GM19468 (cell line): Measurements from ENCODE around the gene FILIP1L.
"Not testable (repeated sequence)": the region's sequence is repeated elsewhere in the genome, so short reads cannot be mapped to it uniquely, and the experiment has no call there.

Source experiments
- ATAC-seq: cut with Tn5 transposase; IDR thresholded peaks from one replicate; pipeline ENCODE4 v1.9.1; 2021; ENCODE audit warnings: mild to moderate bottlenecking, moderate library complexity, moderate number of reproducible peaks; ENCODE audit not compliant: unreplicated experiment; ENCODE audit errors: extremely low read depth

The FILIP1L gene

DNA sequence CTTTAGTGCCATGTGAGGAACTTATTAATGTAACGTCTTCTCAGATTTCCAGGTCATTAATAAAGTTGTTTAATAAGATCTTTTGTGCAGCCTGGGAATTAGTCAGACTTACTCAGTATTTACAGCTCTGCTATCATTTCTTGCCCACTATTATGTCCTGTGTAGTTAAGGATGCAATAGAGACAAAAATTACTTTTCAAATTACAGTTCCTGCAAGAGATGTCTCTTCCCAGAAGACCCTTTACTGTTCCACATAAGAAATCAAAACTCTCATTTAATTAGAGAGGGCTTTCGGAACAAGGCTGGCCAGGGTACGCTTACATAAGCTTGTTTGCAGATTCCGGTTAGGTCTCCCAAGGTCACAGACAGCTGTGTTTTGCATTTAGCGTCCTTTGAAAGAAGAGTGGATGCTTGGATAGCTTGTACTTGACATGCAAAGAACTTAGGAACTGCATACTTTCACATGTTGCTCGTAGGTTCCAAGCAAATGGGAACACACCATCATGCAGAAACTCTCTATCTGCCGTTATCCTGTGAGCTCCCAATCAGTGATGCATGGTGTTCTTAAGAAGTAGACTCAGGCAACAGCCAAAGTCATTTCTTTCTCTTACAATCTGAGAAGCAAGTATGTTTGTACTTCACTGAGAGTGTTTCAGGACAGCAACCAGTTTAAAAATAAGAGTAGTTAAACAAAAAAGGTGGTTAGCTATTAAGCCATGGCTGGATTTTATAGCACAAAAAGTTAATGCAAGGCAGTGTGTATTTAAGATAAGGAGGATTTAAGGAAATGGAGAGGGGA lies 37.4 kb downstream of the FILIP1L start:
- no peak for ATAC-seq

DNA sequence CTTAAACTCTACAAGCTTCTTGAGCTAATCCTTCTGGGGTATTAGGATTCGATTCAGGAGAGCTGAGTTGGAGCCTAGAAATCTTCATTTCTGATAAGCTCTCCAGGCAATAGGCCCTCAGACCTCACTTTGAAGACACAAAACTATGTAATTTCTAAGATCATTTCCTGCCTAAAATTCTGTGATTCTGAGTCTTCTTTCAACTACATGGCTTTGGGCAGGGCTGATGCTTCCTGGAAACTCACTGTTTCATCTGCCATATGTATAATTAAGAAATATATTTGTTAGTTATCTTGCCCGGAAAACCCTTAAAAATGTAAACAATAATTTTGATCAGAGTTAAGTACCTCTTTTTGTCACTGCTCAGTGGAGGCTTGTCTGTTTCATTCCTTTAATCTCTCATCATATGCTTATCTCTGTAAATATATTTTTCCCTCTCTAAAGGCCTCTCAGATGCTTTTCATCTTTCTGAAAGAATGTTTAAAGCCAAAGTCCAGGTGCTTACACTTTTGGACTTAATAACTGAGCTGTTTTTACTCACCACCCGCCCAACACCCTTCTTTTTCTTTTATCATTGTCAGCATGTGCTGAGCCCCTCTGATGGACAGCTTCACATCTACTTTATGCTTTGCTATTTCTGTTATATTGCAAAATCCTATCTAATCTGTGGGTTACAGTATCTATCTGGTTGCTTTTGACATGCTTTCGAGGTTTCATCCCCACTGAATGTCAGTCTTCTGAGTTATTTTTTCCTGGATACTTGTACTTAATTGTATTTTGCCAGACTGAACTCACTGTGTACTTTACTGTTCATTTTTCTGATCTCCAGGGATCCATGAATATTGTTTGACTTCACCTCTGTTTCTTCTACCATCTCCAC lies 38.2 kb downstream of the FILIP1L start:
- ATAC-seq, result no peak

DNA sequence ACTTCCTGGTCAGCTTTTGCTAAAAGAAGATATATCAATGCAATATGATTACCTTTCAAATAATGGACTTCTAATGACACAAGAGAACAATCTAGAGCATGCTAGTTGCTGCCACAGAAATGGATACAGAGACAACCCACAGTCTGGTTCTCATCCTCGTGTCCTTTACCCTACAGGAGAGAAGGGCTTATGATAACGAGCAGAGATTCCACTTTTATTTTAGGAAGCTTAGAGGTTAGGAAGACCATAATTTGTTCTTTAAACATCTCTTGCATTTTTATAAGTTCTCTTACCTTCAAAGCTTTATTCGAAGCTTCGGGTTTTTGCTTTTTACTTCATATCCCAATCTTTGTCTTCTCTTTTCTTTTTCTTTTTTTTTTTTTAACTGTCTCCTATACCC lies 39.1 kb downstream of the FILIP1L start:
- ATAC-seq, result no peak

DNA sequence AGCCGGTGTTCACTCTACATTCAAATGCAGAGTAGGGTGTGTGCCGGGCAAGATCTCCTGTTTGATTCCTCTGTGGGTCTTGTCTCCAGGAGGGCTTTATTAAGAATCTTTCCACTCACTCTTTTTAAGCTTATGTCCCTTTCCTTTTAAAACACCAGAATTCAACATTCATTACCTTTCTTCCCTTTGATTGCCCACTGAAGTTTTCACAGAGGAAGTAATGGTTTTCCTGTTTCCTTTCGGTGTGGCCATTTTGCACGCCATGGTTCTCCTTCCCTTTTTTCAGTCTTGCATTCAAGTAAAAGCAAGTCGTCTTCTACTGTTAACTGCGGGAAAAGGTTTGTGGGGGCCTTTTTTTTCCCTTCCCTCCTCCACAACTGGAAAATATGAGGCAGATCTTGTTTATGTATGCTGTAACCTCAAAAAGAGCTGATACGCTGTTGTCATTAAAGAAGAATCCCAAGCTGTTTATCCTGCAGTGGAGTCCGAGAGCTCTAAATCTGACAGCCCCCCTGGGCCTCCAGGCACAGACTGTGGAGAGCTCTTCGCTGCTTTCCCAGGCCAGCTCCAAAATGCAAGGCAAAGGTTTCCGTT lies 40.5 kb downstream of the FILIP1L start:
- no peak for ATAC-seq

DNA sequence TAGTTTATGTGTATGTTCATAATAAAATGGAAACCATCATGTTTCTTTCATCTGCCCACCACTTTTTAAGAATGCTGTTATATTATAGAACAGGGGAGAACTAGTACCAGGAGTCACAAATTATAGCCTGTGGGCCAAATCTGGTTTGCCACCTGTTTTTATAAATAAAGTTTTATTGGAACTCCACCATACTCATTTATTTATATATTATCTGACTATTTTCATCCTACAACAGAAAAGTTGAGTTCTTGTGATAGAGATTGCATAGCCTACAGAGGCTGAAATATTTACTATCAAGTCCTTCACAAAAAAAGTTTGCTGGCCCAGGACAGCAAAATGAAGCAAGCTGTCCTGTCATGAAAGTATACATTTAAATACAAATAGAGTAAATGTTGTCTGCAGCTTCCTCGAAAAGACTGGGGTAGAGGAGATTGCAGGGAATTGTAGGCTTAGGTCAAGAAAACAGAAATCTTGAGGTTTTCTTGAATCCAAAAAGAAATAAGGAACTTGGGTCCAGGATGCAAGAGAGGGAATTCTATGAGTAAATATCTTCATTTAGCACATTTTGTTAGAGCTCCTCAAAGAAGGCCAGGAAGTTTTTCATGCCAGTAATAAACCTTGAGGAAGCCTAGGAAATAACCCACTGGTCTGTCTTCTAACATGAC lies 41.1 kb downstream of the FILIP1L start:
- ATAC-seq, result no peak

DNA sequence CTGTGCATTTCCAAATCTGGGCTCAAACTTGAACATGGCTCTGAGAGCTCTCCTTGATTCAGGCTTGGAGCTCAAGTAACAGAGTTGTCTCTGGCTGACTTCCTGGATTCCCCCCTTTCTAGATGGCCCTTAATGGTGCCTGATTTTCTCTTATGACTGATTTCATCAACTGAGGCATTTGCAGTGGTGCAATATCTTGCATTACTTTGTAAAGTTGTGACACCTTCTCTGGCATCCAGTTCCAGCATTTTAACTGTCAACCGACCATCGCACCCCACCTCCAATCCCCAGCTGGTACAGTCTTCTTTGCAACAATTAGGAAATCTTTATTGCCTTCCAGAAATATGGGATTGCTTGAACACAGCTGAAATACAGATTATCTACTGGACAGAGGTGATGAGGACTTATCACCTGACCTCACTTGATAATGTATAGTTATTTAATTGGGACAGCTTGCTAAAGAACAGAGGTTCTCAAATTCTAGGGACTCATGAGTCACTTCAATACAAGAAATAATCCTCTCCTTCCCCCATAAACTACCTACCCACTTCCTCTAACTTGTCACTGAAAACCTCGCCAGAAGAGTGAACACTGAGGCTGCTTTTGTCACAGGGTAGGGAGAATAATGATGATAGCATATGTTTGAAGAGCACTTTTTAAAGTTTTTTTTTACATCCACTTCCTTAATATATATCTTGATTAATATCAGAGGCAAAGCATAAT lies 41.8 kb downstream of the FILIP1L start:
- ATAC-seq, result no peak

DNA sequence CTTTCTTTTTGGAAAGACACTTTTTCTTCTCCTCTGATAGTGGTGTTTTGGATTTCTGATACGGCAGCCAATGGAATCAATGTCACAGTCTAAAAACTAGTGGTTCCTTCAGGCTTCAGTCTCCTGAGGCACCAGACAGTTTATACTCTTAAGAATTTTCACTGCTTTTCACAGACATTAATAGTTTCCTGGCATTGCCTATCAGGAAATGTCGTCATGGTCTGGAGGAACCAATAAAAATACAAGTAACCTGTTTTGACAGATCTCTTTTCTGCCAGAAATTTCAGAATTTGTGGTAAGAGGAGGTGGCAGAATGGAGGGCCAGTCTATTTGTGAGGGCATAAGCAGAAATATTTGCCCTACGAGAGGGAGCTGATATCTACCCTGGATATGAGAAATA lies 44.8 kb downstream of the FILIP1L start:
- no peak for ATAC-seq

DNA sequence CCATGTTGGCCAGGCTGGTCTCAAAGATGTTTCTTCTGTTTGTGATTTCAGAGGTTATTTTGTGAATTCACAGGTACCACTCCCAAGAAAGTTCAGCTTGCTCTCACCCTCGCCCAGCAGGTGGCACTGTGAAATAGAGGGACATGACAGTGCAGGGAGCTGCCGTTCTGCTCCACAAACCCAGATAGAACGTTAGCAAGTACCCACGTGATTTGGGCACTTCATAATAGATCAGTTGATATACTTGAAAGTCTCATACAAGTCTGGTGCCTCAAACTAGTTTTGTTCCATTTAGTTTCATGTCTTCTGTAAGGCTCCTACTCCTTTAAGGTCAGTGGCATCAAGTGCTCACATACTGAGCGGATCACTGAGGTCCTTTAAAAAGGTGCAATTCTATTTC lies 45.5 kb downstream of the FILIP1L start:
- ATAC-seq, result peak; percentile 30

DNA sequence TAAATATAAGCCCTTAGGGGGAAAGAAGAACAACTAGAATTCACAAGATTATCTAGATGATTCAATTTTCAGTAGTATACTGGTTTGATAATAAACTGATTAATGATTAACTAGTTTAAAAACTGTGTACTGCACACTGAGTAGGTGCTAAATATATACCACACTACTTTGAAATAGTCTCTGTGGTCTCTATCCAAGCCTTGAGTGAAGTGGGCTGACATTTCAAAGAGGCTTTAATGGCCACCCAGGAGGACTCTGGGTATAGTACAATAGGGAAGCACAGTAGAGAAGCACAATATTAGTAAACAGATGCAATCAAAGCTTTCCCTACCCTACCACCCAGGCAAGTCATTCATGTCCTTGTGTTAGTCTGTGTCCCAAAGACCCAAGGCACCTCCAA lies 46.7 kb downstream of the FILIP1L start:
- ATAC-seq, result no peak

DNA sequence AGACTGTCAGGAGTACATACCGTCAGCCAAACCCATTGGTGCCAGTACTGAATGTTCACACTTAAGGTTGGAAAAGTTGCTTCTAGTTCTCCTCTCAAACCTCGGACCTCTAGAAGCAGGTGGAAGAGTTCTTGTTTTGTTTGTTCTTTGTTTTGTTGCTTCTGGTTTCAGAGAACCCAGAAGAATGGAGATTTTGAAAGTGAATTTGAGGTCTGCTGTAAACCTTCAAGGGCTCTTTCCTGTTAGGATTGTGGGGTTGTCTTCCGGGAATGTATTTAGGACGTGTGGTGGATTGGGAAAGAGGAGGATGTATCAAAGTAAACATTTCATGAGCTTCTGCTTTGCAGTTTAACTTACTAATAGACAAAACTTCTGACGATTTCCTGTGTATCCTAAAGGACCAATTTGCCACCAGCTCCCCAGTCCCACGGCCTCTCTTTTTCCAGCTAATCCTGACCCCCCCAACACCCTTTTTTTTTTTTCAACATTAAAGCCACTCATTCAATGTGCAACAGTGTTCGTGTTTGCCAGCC lies 50.3 kb downstream of the FILIP1L start:
- ATAC-seq, result no peak

DNA sequence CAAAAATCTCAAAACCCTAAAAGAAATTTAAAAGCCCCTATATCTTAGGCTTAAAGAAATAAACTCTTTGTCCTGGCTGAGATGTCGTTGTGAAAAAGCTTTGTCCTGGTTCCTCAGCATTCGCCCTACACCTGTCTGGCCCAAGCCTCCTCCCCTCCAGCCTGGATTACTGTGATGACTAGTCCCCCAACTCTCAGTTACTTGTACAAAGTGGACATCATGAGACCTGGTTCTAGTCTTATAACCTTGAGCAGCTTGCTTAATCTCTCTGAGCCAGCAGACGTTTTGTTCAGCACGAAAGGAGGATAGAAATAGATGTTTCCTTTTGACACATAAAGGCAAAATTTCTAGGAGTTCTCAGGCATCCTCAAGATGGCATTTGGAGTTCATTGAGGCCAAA lies 51.6 kb downstream of the FILIP1L start:
- ATAC-seq, result no peak

DNA sequence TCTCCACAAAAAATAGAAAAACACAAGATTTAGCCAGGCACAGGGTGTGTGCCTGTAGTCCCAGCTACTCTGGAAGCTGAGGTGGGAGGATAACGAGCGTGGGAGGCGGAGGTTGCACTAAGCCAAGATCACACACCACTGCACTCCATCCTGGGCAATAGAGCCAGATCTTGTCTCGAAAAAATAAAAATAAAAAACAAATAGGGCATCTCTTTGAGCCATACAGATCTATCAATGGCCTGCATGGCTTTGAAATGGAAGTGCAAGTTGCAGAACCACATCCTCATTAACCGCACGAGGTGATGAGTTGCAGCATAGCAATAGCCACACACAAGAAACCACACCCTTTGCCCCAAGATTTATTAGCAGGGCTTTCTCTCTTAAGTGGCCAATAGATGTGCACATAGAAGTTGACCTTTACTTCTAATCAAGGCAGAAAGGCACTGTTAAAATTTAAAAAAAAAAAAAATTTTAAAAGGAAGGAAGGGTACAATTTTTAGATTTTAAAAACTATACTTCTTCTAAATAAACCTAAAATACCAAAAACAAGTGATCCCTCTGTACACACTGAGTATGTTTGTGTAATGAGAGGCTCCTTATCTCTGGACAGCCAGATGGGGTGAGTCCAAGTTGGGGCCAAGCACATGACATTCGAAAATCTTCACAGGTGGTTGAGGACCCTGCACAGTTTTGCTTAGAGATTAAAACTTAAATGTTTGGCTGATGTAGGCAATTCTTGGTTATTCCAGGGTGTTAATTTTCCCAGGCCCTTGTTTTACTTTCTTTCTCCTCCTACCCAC lies 53.4 kb downstream of the FILIP1L start:
- ATAC-seq, result no peak

DNA sequence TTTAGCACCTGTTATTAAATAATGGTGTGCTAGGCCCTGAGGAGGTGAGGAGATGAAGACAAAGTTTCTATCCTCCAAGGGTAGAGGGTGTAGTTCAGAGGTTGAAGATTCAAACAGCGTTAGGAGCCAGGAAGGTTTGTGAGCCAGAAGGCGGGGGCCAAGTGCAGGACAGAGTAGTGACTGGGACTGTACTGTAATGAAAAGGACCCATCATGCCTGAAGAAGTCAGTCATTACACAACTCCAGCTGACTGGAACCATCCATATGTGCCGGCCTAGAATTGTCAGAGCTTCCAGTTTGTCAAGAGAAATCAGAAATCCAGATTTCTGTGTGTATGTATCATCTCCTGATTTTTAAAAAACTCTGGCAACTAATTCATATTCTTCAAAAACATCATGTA lies 54.8 kb downstream of the FILIP1L start:
- ATAC-seq, result no peak

DNA sequence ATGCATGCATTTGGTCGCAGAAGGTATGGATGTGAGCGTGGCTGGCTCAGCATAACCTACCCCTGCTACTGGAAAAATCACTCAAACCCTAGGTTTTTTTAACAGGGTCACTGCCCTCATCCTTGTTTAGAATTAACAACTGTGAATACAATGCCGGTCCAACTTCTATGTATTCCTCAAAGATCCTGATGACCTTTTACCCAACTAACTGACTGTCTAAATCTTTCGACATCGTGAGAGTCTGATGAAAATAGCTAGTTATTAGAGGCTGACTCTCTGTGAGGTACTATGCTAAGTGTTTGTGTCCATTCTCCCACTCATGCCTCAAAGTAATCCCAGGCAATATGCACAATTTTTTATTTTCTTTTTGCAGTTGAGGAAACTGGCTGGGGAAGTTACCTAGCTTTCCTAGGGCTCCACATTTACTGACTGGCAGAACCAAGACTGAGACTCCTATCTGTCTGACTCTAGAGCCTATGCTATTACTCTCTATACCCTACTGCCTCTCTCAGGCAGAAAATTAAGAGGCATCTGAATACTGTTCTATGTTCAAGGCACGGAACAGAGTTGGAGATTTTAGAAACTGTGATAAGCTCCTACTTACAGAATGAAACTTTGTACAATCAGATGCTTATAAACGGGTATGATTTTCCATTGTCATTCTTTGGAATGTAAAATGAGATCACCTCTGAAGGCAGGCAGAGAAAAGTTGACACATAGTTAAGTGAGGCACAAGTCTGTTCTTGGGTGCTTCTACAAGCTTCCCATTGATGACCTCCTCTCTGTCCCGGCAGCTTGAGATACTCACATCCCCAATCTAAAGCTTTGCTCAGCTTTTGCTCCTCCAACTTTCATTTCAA lies 56.4 kb downstream of the FILIP1L start:
- no peak for ATAC-seq

DNA sequence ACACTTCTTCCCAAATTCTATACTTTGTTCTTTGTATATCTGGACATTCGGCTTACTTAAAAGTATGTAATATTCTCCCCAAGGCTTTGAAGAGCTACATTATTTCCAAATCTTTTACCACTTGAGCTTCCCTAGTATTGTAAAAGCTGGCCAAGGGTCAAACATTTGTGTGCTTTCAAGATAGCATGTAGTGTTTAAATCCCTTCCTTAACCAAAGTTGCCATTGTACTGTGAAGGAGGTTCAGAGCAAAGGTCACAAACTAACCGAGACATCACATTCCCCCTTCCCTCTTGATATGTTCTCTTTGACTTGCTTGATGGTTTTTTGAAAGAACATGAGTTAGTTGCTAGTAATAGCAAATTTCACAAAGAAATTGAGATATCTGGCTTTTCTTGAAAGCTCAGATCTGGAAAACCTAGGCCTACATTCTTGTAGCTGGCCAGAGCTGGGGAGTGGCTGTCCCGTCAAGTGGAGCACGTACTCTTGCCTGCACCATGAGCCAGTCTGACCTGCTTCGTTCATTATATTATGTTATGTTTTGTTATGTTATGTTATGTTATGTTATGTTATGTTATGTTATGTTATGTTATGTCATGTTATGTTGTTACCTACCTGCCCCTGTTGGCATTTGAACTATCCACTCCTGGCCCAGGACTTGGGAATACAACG lies 60.2 kb downstream of the FILIP1L start:
- no peak for ATAC-seq

DNA sequence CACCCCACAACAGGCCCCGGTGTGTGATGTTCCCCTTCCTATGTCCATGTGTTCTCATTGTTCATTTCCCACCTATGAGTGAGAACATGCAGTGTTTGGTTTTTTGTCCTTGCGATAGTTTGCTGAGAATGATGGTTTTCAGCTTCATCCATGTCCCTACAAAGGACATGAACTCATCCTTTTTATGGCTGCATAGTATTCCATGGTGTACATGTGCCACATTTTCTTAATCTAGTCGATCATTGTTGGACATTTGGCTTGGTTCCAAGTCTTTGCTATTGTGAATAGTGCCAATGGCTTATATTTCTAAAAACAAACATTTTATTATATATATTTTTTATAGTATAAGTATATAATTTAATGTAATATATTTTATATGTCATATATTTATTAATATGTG lies 62.8 kb downstream of the FILIP1L start:
- ATAC-seq, result not testable (repeated sequence)

DNA sequence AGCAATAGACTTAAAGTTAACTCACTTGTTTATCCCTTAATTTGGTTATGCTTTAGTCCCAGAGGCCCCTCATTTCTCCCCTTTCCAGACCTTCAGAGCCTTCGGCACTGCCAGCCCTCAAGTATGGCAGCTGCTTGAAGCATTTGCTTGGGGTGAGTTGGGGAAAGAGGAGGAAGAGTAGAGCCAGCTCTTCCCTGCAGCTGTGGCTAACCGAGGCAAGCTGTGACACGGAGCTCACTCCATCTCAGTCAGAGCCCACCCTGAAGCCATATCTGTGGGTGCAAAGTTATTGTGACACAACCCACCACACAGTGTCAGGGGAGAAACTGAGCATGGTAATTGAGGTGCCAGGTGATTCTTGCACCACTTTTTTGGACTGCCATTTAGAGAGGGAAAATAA lies 66.1 kb downstream of the FILIP1L start:
- ATAC-seq, result no peak
